ENCODE data around the gene ZNF311.
A peak's percentile ranks its signal among the peaks of the same experiment; 100 is the strongest.
"Not testable (repeated sequence)": the region's sequence is repeated elsewhere in the genome, so short reads cannot be mapped to it uniquely, and the experiment has no call there.

The ZNF311 gene

GRCh38 chr6:28953585-28954258 lies 51.4 kb downstream of the ZNF311 start:
- peak; percentile 29 for DNase-seq (ENCODE audit: low read depth)
- H3K4me3 ChIP-seq (ENCODE audit: low read depth, low read length), result peak overlapping the region; percentile 65
- TF ChIP-seq CTCF (IDR thresholded peaks at IDR 0.05; ENCODE audit: insufficient read depth, low read depth, low read length, missing control alignments), result no peak

GRCh38 chr6:28953039-28953584 lies 52.0 kb downstream of the ZNF311 start:
- no peak for TF ChIP-seq CTCF (IDR thresholded peaks at IDR 0.05; ENCODE audit: insufficient read depth, low read depth, low read length, missing control alignments)
- peak; percentile 82 for DNase-seq (ENCODE audit: low read depth)
- H3K4me3 ChIP-seq (ENCODE audit: low read depth, low read length), result peak overlapping the region; percentile 65

GRCh38 chr6:28949656-28950195 lies 55.4 kb downstream of the ZNF311 start:
- DNase-seq (ENCODE audit: low read depth); H3K4me3 ChIP-seq (ENCODE audit: low read depth, low read length): not testable (repeated sequence)

GRCh38 chr6:28948782-28949486 lies 56.2 kb downstream of the ZNF311 start:
- no peak for TF ChIP-seq CTCF (IDR thresholded peaks at IDR 0.05; ENCODE audit: insufficient read depth, low read depth, low read length, missing control alignments)
- H3K4me3 ChIP-seq (ENCODE audit: low read depth, low read length), result no peak overlapping the region

GRCh38 chr6:28947831-28948270 lies 57.3 kb downstream of the ZNF311 start:
- no peak overlapping the region for H3K4me3 ChIP-seq (ENCODE audit: low read depth, low read length)
- no peak for DNase-seq (ENCODE audit: low read depth)
- TF ChIP-seq CTCF (IDR thresholded peaks at IDR 0.05; ENCODE audit: insufficient read depth, low read depth, low read length, missing control alignments), result no peak

More at GRCh38 chr6:28948782-28949486, 56.2 kb downstream of the ZNF311 start:
- DNase-seq (ENCODE audit: low read depth), result no peak

GRCh38 chr6:28947067-28947765 lies 57.9 kb downstream of the ZNF311 start:
- H3K4me3 ChIP-seq (ENCODE audit: low read depth, low read length), result no peak overlapping the region
- DNase-seq (ENCODE audit: low read depth), result no peak
- no peak for TF ChIP-seq CTCF (IDR thresholded peaks at IDR 0.05; ENCODE audit: insufficient read depth, low read depth, low read length, missing control alignments)

GRCh38 chr6:28945349-28945748 lies 59.8 kb downstream of the ZNF311 start:
- DNase-seq (ENCODE audit: low read depth), result no peak
- TF ChIP-seq CTCF (IDR thresholded peaks at IDR 0.05; ENCODE audit: insufficient read depth, low read depth, low read length, missing control alignments), result no peak
- H3K4me3 ChIP-seq (ENCODE audit: low read depth, low read length), result no peak overlapping the region
